Spleen (tissue), 7 donors: ENCODE results near the gene CCDC124.

Experiments
- POLR2A ChIP-seq, 3 donors: fragments of 450-650 bp; IDR thresholded peaks; one replicate each; pipeline ENCODE4 v1.5.1; 2017; ENCODE audit warnings: antibody characterized with exemption in 3 of 3, mild to moderate bottlenecking in 1 of 3
- TF ChIP-seq, protein P1 (sequence below), 11 experiments: fragments of 200-600 bp in 7 of 11; fragments of 450-650 bp in 4 of 11; sonication (generic) in 4 of 11; IDR thresholded peaks in 8 of 11; conservative IDR thresholded peaks in 3 of 11; 1 replicate in 7 of 11; 2 replicates in 4 of 11; pipeline versions ENCODE4 v1.4.0 to v1.8.0; 2016 to 2021; ENCODE audit warnings: antibody characterized with exemption in 11 of 11, inconsistent platforms in 4 of 11, mild to moderate bottlenecking in 1 of 11
- donor health status: DM: no; HTN: no; CAD: no; lungs with moderate emphysema.
- donor health status: DM: no; HTN: no; CAD: no.
- donor health status: DM: no; HTN: no; CAD: no.

DNA sequence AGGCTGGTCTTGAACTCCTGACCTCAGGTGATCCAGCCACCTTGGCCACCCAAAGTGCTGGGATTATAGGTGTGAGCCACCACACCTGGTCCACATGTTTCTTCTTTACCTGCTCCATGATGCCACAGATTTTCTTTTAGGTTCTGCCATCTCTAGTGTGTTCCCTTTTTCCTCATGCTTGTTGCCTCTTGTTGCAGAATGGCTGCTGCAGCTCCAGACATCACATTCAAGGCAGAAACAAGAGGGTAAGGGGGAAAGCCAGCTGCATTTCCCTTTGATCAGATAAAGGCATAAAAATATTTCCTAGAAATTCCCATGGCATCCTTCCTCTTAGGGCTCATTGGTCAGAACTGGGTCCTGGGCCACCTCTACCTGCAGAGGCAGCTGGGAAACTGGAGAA is 12.3 kb upstream of the CCDC124 start:
- TF ChIP-seq, protein P1, sequence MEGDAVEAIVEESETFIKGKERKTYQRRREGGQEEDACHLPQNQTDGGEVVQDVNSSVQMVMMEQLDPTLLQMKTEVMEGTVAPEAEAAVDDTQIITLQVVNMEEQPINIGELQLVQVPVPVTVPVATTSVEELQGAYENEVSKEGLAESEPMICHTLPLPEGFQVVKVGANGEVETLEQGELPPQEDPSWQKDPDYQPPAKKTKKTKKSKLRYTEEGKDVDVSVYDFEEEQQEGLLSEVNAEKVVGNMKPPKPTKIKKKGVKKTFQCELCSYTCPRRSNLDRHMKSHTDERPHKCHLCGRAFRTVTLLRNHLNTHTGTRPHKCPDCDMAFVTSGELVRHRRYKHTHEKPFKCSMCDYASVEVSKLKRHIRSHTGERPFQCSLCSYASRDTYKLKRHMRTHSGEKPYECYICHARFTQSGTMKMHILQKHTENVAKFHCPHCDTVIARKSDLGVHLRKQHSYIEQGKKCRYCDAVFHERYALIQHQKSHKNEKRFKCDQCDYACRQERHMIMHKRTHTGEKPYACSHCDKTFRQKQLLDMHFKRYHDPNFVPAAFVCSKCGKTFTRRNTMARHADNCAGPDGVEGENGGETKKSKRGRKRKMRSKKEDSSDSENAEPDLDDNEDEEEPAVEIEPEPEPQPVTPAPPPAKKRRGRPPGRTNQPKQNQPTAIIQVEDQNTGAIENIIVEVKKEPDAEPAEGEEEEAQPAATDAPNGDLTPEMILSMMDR (IDR thresholded peaks at IDR 0.05 in 8 of 11, conservative IDR thresholded peaks at IDR 0.05 in 3 of 11): no peak
- TF ChIP-seq POLR2A (IDR thresholded peaks at IDR 0.05): no peak
